ENCODE results near the gene RDH12.
"Not testable (repeated sequence)": the region's sequence is repeated elsewhere in the genome, so short reads cannot be mapped to it uniquely, and the experiment has no call there.

RDH12 gene

GRCh38 chr14:67704484-67705089, 2.9 kb downstream of the RDH12 start:
- in situ Hi-C loops (cut with MboI; ENCODE audit: low sequenced_read_pairs) = no loop called here

- in situ Hi-C loops (cut with MboI; ENCODE audit: low sequenced_read_pairs) = no loop called here
Observed at GRCh38 chr14:67705211-67705610, 3.5 kb downstream of the RDH12 start.

GRCh38 chr14:67709346-67709745, 7.7 kb downstream of the RDH12 start:
- in situ Hi-C loops (cut with MboI; ENCODE audit: low sequenced_read_pairs) = not testable (repeated sequence)

- in situ Hi-C loops (cut with MboI; ENCODE audit: low sequenced_read_pairs) = not testable (repeated sequence)
Observed at GRCh38 chr14:67709796-67710195, 8.1 kb downstream of the RDH12 start.

- in situ Hi-C loops (cut with MboI; ENCODE audit: low sequenced_read_pairs) = no loop called here
Observed at GRCh38 chr14:67710209-67710608, 8.5 kb downstream of the RDH12 start.

GRCh38 chr14:67717048-67717447, 15.4 kb downstream of the RDH12 start:
- in situ Hi-C loops (cut with MboI; ENCODE audit: low sequenced_read_pairs) = no loop called here

GRCh38 chr14:67718265-67718664, 16.6 kb downstream of the RDH12 start:
- in situ Hi-C loops (cut with MboI; ENCODE audit: low sequenced_read_pairs) = no loop called here

GRCh38 chr14:67719385-67719784, 17.7 kb downstream of the RDH12 start:
- in situ Hi-C loops (cut with MboI; ENCODE audit: low sequenced_read_pairs) = not testable (repeated sequence)

GRCh38 chr14:67719866-67720265, 18.2 kb downstream of the RDH12 start:
- in situ Hi-C loops (cut with MboI; ENCODE audit: low sequenced_read_pairs) = no loop called here

GRCh38 chr14:67721875-67722274, 20.2 kb downstream of the RDH12 start:
- in situ Hi-C loops (cut with MboI; ENCODE audit: low sequenced_read_pairs) = no loop called here

- in situ Hi-C loops (cut with MboI; ENCODE audit: low sequenced_read_pairs) = no loop called here
Observed at GRCh38 chr14:67722293-67722692, 20.6 kb downstream of the RDH12 start.

GRCh38 chr14:67725171-67725570, 23.5 kb downstream of the RDH12 start:
- in situ Hi-C loops (cut with MboI; ENCODE audit: low sequenced_read_pairs) = no loop called here

GRCh38 chr14:67727361-67727760, 25.7 kb downstream of the RDH12 start:
- in situ Hi-C loops (cut with MboI; ENCODE audit: low sequenced_read_pairs) = no loop called here

GRCh38 chr14:67728258-67728657, 26.6 kb downstream of the RDH12 start:
- in situ Hi-C loops (cut with MboI; ENCODE audit: low sequenced_read_pairs) = no loop called here

- in situ Hi-C loops (cut with MboI; ENCODE audit: low sequenced_read_pairs) = no loop called here
Observed at GRCh38 chr14:67729072-67729885, 27.6 kb downstream of the RDH12 start.

- in situ Hi-C loops (cut with MboI; ENCODE audit: low sequenced_read_pairs) = no loop called here
Observed at GRCh38 chr14:67733616-67734015, 31.9 kb downstream of the RDH12 start.

- in situ Hi-C loops (cut with MboI; ENCODE audit: low sequenced_read_pairs) = no loop called here
Observed at GRCh38 chr14:67734675-67735074, 33.0 kb downstream of the RDH12 start.

GRCh38 chr14:67735336-67736147, 33.9 kb downstream of the RDH12 start:
- in situ Hi-C loops (cut with MboI; ENCODE audit: low sequenced_read_pairs) = no loop called here

GRCh38 chr14:67736771-67737170, 35.1 kb downstream of the RDH12 start:
- in situ Hi-C loops (cut with MboI; ENCODE audit: low sequenced_read_pairs) = no loop called here

- in situ Hi-C loops (cut with MboI; ENCODE audit: low sequenced_read_pairs) = no loop called here
Observed at GRCh38 chr14:67738740-67739504, 37.2 kb downstream of the RDH12 start.

- in situ Hi-C loops (cut with MboI; ENCODE audit: low sequenced_read_pairs) = no loop called here
Observed at GRCh38 chr14:67744046-67744445, 42.4 kb downstream of the RDH12 start.
